ENCODE measurements around the gene ALG9.

Gene ALG9

GRCh38 chr11:111748035-111748804, 123.2 kb downstream of the ALG9 start:
- DNase-seq (ENCODE audit: low read depth): no peak
- TF ChIP-seq, protein P1, sequence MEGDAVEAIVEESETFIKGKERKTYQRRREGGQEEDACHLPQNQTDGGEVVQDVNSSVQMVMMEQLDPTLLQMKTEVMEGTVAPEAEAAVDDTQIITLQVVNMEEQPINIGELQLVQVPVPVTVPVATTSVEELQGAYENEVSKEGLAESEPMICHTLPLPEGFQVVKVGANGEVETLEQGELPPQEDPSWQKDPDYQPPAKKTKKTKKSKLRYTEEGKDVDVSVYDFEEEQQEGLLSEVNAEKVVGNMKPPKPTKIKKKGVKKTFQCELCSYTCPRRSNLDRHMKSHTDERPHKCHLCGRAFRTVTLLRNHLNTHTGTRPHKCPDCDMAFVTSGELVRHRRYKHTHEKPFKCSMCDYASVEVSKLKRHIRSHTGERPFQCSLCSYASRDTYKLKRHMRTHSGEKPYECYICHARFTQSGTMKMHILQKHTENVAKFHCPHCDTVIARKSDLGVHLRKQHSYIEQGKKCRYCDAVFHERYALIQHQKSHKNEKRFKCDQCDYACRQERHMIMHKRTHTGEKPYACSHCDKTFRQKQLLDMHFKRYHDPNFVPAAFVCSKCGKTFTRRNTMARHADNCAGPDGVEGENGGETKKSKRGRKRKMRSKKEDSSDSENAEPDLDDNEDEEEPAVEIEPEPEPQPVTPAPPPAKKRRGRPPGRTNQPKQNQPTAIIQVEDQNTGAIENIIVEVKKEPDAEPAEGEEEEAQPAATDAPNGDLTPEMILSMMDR (IDR thresholded peaks at IDR 0.05; ENCODE audit: low read depth, low read length): no peak
- TF ChIP-seq, protein P2, sequence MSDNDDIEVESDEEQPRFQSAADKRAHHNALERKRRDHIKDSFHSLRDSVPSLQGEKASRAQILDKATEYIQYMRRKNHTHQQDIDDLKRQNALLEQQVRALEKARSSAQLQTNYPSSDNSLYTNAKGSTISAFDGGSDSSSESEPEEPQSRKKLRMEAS (IDR thresholded peaks at IDR 0.05; ENCODE audit: low read depth, low read length): no peak
- TF ChIP-seq MYC (IDR thresholded peaks at IDR 0.05; ENCODE audit: low read depth, low read length) (no peak), POLR2A (IDR thresholded peaks at IDR 0.05; ENCODE audit: extremely low read depth, insufficient read length) (no peak)
- no peak overlapping the region for H3K4me3 ChIP-seq (ENCODE audit: low read depth, low read length)

DNA sequence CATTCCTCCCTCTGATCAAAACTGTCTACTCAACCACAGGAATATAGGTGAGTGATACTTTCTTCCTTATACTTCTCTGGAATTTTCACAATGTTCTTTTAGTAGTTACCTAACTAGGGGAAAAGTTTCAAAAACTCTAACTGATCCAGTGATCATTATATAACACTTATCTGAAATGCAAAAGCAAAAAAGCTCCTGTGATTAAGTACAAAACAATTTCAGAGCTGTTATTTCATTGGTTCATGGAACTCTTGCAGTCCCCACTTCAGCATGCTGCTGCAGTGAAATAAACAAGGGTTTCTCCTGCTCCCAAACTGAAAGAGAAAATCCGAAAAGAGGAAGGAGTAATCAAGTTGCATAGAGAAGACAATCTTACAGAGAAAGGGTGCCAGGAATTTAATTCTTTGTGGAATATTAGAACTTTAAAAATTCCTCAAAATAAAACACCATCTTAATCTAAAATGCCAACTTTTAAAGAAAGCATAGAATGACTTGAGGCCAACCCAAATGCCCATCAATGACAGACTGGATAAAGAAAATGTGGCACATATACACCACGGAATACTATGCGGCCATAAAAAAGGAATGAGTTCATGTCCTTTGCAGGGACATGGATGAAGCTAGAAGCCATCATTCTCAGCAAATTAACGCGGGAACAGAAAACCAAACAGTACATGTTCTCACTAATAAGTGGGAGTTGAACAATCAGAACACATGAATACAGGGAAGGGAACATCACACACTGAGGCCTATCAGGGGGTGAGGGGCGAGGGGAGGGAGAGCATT, 125.5 kb downstream of the ALG9 start:
- TF ChIP-seq MYC (IDR thresholded peaks at IDR 0.05; ENCODE audit: low read depth, low read length) (no peak), POLR2A (IDR thresholded peaks at IDR 0.05; ENCODE audit: extremely low read depth, insufficient read length) (no peak)
- TF ChIP-seq, protein P2 (IDR thresholded peaks at IDR 0.05; ENCODE audit: low read depth, low read length): no peak
- TF ChIP-seq, protein P1 (IDR thresholded peaks at IDR 0.05; ENCODE audit: low read depth, low read length): no peak
- no peak overlapping the region for H3K4me3 ChIP-seq (ENCODE audit: low read depth, low read length)
- no peak for DNase-seq (ENCODE audit: low read depth)

DNA sequence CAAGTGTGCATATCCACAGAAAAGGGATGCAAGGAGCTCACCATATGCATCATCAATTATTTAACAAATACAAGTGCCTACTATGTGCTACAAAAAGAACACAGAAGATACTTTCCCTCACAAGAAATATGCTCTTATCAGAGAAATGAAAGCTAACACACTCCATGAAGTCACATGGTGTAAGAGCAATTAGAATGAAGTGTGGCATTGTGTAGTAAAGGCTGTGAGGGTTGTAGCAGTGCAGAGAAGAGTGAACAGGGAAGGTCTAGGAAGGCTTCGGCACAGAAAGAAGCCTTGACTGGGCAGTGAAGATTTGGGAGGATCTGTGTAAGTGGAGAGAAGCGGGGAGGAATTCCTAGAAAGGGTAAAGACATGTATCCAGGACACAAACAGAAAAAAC, 127.7 kb downstream of the ALG9 start:
- TF ChIP-seq POLR2A (IDR thresholded peaks at IDR 0.05; ENCODE audit: extremely low read depth, insufficient read length) (no peak), MYC (IDR thresholded peaks at IDR 0.05; ENCODE audit: low read depth, low read length) (no peak)
- TF ChIP-seq, protein P2 (IDR thresholded peaks at IDR 0.05; ENCODE audit: low read depth, low read length): no peak
- TF ChIP-seq, protein P1 (IDR thresholded peaks at IDR 0.05; ENCODE audit: low read depth, low read length): no peak
- DNase-seq (ENCODE audit: low read depth): no peak
- no peak overlapping the region for H3K4me3 ChIP-seq (ENCODE audit: low read depth, low read length)

DNA sequence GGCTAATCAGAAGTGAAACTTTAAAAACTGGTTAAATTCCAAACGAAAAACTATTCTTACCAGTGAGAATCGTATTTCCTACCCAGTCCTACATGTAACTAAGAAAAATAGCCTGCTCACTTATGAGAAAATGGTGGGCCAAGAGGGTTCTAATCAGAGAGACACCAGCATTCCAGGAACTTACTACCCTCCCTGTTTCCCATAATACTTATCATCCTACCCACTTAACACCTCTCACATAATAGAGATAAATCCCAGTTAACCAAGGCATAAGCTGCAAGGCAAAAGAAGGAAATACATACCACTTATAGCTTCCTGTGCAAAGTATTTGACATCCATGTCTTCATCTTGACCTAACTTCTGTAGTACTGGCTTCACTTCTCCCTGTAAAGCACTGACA, 129.6 kb downstream of the ALG9 start:
- H3K4me3 ChIP-seq (ENCODE audit: low read depth, low read length): no peak overlapping the region
- DNase-seq (ENCODE audit: low read depth): no peak
- TF ChIP-seq POLR2A (IDR thresholded peaks at IDR 0.05; ENCODE audit: extremely low read depth, insufficient read length) (no peak), MYC (IDR thresholded peaks at IDR 0.05; ENCODE audit: low read depth, low read length) (no peak)
- TF ChIP-seq, protein P2 (IDR thresholded peaks at IDR 0.05; ENCODE audit: low read depth, low read length): no peak
- TF ChIP-seq, protein P1 (IDR thresholded peaks at IDR 0.05; ENCODE audit: low read depth, low read length): no peak

GRCh38 chr11:111739299-111739698, 132.1 kb downstream of the ALG9 start:
- TF ChIP-seq MYC (IDR thresholded peaks at IDR 0.05; ENCODE audit: low read depth, low read length): no peak
- no peak for TF ChIP-seq POLR2A (IDR thresholded peaks at IDR 0.05; ENCODE audit: extremely low read depth, insufficient read length)
- TF ChIP-seq, protein P1 (IDR thresholded peaks at IDR 0.05; ENCODE audit: low read depth, low read length): no peak
- TF ChIP-seq, protein P2 (IDR thresholded peaks at IDR 0.05; ENCODE audit: low read depth, low read length): no peak
- no peak for DNase-seq (ENCODE audit: low read depth)
- no peak overlapping the region for H3K4me3 ChIP-seq (ENCODE audit: low read depth, low read length)
